Naive B cell (primary cell): ENCODE measurements around the gene SCAF4. TPM values are rescaled to one million over a fixed set of nuclear protein-coding genes. Genes with fewer than 3 reads are reported as not detected.
"Not testable (repeated sequence)": the region's sequence is repeated elsewhere in the genome, so short reads cannot be mapped to it uniquely, and the experiment has no call there.

ENCODE experiments used
- ATAC-seq, 2 donors: fragments of 150-1000 bp; cut with Tn5 transposase; 2 replicates each; pipeline ENCODE4 v1.10.0; 2021; ENCODE audit warnings: low read depth in 2 of 2, mild to moderate bottlenecking in 2 of 2, moderate library complexity in 2 of 2
- DNase-seq: peaks from one replicate; pipeline ENCODE4 v3.0.0; 2022
- H3K27ac Mint-ChIP-seq, 6 donors: one replicate each; pipeline ENCODE4 v1.8.0; 2020 to 2022; ENCODE audit warnings: mild to moderate bottlenecking in 6 of 6, mixed read lengths in 6 of 6, moderate library complexity in 5 of 6, inconsistent platforms in 2 of 6
- H3K27me3 Mint-ChIP-seq, 3 donors: one replicate each; pipeline ENCODE4 v1.8.0; 2021 to 2022; ENCODE audit warnings: mixed read lengths in 3 of 3, mild to moderate bottlenecking in 1 of 3
- H3K36me3 Mint-ChIP-seq, 2 donors: one replicate each; pipeline ENCODE4 v1.8.0; 2020 to 2022; ENCODE audit warnings: mixed read lengths in 2 of 2, inconsistent platforms in 1 of 2, mild to moderate bottlenecking in 1 of 2
- H3K4me1 Mint-ChIP-seq, 3 donors: one replicate each; pipeline ENCODE4 v1.8.0; 2020 to 2022; ENCODE audit warnings: mixed read lengths in 3 of 3, inconsistent platforms in 1 of 3, mild to moderate bottlenecking in 1 of 3, moderate library complexity in 1 of 3
- H3K4me3 Mint-ChIP-seq, 8 donors: one replicate each; pipeline ENCODE4 v1.8.0; 2020 to 2022; ENCODE audit warnings: mild to moderate bottlenecking in 8 of 8, mixed read lengths in 8 of 8, moderate library complexity in 8 of 8, inconsistent platforms in 2 of 8
- H3K9me3 Mint-ChIP-seq, 7 donors: one replicate each; pipeline ENCODE4 v1.8.0; 2020 to 2022; ENCODE audit warnings: mixed read lengths in 7 of 7, mild to moderate bottlenecking in 5 of 7, inconsistent platforms in 2 of 7, moderate library complexity in 1 of 7
- polyA plus RNA-seq, 6 donors: library from polyadenylated mRNA; unstranded; fragments of 300-500 nt; fragmentation: Illumina TruSeq; gene quantifications; one replicate each; pipeline ENCODE4 v1.2.3, GENCODE V29; 2021; ENCODE audit warnings: low read depth in 6 of 6

SCAF4 gene
- polyA plus RNA-seq, 6 donors from 2014 or later, result 25.1 to 66.0 (median 34.8) TPM

GRCh38 chr21:31659536-31660258, 72.2 kb downstream of the SCAF4 start, which contains the start of gene SOD1:
Gene SOD1, plus strand, starts transcription at chr21:31659693. Its CDS starts 77 bp downstream, at chr21:31659770.
- ATAC-seq (peak; percentile 95), DNase-seq (peak; percentile 95)
- Mint-ChIP-seq H3K4me1 (peaks cover 38 to 64% (median 54%) of the 10 kb centered on the region in 3 donors), H3K9me3 (no peaks in the 10 kb centered on the region), H3K4me3 (peak within 1 kb of the TSS; percentile 94 to 100 (median 99)), H3K36me3 (peaks cover 6 to 8% of the 10 kb centered on the region in 2 donors), H3K27ac (peak within 1 kb of the TSS; percentile 95 to 99 (median 98)), H3K27me3 (no peaks in the 10 kb centered on the region)

- peak; percentile 29 to 31 for ATAC-seq
Observed at GRCh38 chr21:31659286-31659535, 72.7 kb downstream of the SCAF4 start.

DNA sequence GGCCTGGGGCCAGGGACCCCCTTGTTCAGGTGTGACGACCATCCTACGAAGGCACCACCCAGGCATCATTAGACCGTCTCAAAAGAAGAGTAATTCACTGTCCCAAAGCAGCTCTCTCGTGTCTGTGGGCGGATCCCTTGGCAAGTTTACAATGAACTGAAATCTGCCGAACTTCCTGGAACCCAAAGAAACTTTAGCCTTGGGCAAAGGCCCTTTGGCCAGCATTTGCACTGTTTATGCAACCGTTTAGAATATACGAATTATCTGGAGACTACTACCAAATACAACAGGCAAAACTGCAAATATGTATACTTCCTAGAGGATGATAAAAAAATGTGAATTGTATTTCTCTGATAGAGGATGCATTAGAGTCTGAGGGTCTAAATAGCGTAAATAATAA, 73.9 kb downstream of the SCAF4 start:
- ATAC-seq (no peak), DNase-seq (no peak)
- peak overlapping the region in 1 of 6 donors; percentile 34 for H3K27ac Mint-ChIP-seq
- H3K4me1 Mint-ChIP-seq, result peaks cover 31 to 52% (median 46%) of the 10 kb centered on the region in 3 donors
- H3K9me3 Mint-ChIP-seq, result no peaks in the 10 kb centered on the region
- H3K36me3 Mint-ChIP-seq, result peaks cover 0 to 4% of the 10 kb centered on the region in 2 donors
- H3K4me3 Mint-ChIP-seq, result peak overlapping the region in 3 of 8 donors; percentile 23 to 94 (median 37)
- H3K27me3 Mint-ChIP-seq, result no peaks in the 10 kb centered on the region

More at GRCh38 chr21:31659286-31659535, 72.7 kb downstream of the SCAF4 start:
- peak overlapping the region in 5 of 6 donors; percentile 46 to 99 (median 98) for H3K27ac Mint-ChIP-seq
- H3K9me3 Mint-ChIP-seq, result no peaks in the 10 kb centered on the region
- H3K36me3 Mint-ChIP-seq, result peaks cover 2 to 6% of the 10 kb centered on the region in 2 donors
- no peaks in the 10 kb centered on the region for H3K27me3 Mint-ChIP-seq
- no peak for DNase-seq
- peaks cover 33 to 63% (median 49%) of the 10 kb centered on the region in 3 donors for H3K4me1 Mint-ChIP-seq
- H3K4me3 Mint-ChIP-seq, result peak overlapping the region; percentile 94 to 100 (median 99)

DNA sequence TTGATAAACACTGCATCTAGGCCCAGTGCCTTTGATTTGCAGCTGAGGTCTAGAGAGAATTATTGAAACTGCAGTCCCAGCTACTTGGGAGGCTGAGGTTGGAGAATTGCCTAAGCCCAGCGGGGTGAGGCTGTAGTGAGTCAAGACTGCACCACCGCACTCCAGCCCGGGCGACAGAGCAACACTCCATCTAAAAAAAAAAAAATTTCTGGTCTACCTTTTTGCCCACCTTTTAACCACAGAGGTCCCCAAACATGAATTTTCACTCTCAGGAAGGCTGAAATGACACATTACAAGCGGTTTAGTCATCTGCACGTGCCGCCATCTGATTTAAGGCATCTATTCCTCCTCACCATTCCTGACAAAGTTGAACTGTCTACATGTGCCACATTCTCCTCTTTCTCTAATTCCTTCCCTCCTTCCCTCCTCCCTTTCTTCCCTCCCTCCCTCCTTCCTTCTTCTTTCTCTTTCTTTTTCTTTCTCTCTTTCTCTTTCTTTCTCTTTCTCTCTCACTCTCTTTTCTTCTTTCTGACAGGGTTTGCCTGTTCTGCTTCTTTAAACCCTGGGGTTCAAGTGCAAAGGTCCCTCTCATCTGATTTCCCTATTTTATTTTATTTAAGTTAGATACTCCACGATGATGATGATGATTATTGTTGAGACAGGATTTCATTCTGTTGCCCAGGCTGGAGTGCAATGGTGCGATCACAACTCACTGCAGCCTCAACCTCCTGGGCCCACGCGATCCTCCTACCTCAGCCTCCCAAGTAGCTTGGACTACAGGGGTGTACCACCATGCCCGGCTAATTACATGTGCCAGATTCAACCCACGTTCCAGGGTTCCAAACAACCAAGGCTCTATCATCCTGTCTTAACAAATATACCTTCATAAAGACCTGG, 75.5 kb downstream of the SCAF4 start:
- peak overlapping the region in 3 of 8 donors; percentile 10 to 21 (median 11) for H3K4me3 Mint-ChIP-seq

DNA sequence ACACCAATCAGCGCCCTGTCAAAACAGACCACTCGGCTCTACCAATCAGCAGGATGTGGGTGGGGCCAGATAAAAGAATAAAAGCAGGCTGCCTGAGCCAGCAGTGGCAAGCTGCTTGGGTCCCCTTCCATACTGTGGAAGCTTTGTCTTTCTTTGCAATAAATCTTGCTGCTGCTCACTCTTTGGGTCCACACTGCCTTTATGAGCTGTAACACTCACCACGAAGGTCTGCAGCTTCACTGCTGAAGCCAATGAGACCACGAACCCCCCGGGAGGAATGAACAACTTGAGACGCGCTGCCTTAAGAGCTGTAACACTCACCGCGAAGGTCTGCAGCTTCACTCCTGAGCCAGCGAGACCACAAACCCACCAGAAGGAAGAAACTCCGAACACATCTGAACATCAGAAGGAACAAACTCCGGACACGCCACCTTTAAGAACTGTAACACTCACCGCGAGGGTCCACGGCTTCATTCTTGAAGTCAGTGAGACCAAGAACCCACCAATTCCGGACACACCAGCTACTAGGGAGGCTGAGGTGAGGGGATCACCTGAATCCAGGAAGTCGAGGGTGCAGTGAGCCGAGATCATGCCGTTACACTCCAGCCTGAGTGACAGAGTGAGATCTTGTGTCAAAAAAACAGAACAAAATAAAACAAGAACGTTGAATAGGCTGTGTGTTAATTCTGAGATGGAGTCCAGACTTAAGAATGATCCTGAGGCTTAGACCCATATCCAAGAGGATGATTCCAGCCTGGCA, 76.9 kb downstream of the SCAF4 start:
- DNase-seq, H3K27me3 Mint-ChIP-seq, H3K9me3 Mint-ChIP-seq, ATAC-seq, H3K36me3 Mint-ChIP-seq: not testable (repeated sequence)
- H3K4me1 Mint-ChIP-seq, result peaks cover 22 to 24% (median 24%) of the 10 kb centered on the region in 3 donors
- H3K4me3 Mint-ChIP-seq, result peak overlapping the region; percentile 72 to 92 (median 86)
- peak overlapping the region in 4 of 6 donors; percentile 6 to 71 (median 40) for H3K27ac Mint-ChIP-seq

More for the DNA sequence above, 75.5 kb downstream of the SCAF4 start:
- H3K27me3 Mint-ChIP-seq, result no peaks in the 10 kb centered on the region
- no peak for ATAC-seq
- peaks cover 0 to 4% of the 10 kb centered on the region in 2 donors for H3K36me3 Mint-ChIP-seq
- peak overlapping the region in 3 of 6 donors; percentile 0 to 60 (median 49) for H3K27ac Mint-ChIP-seq
- DNase-seq, result no peak
- no peaks in the 10 kb centered on the region for H3K9me3 Mint-ChIP-seq
- peaks cover 28 to 37% (median 37%) of the 10 kb centered on the region in 3 donors for H3K4me1 Mint-ChIP-seq

GRCh38 chr21:31654340-31654739, 77.6 kb downstream of the SCAF4 start:
- Mint-ChIP-seq H3K27me3 (no peaks in the 10 kb centered on the region), H3K4me1 (peaks cover 18 to 24% (median 21%) of the 10 kb centered on the region in 3 donors), H3K4me3 (peak overlapping the region in 3 of 8 donors; percentile 75 to 92 (median 89)), H3K9me3 (peaks cover 0 to 3% (median 0%) of the 10 kb centered on the region in 7 donors), H3K27ac (no peak overlapping the region), H3K36me3 (no peaks in the 10 kb centered on the region)
- ATAC-seq (no peak), DNase-seq (no peak)

GRCh38 chr21:31651491-31651890, 80.4 kb downstream of the SCAF4 start:
- H3K36me3 Mint-ChIP-seq, H3K9me3 Mint-ChIP-seq, DNase-seq, H3K27me3 Mint-ChIP-seq, H3K27ac Mint-ChIP-seq, H3K4me3 Mint-ChIP-seq, ATAC-seq: not testable (repeated sequence)
- H3K4me1 Mint-ChIP-seq, result peaks cover 12 to 28% (median 17%) of the 10 kb centered on the region in 3 donors

DNA sequence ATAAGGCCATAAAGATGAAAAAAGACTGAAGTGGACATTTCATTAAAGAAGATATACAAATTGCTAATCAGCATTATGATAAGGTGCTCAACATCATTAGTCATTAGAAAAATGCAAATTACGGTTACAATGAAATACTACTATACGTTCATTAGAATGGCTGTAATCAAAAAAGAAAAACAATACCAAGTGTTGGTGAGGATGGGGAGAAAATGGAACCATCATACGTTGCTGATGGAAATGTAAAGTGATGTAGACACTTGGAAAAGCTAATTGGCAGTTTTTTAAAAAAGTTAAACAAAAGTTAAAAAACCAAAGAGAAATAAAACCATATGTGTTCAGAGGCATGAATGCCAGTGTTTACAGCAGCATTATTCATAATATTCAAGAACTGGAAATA, 81.0 kb downstream of the SCAF4 start:
- H3K36me3 Mint-ChIP-seq, result no peaks in the 10 kb centered on the region
- ATAC-seq (no peak), DNase-seq (no peak)
- H3K4me3 Mint-ChIP-seq, result no peak overlapping the region
- H3K4me1 Mint-ChIP-seq, result peaks cover 12 to 25% (median 17%) of the 10 kb centered on the region in 3 donors
- peaks cover 0 to 3% (median 0%) of the 10 kb centered on the region in 7 donors for H3K9me3 Mint-ChIP-seq
- no peaks in the 10 kb centered on the region for H3K27me3 Mint-ChIP-seq
- H3K27ac Mint-ChIP-seq, result no peak overlapping the region

DNA sequence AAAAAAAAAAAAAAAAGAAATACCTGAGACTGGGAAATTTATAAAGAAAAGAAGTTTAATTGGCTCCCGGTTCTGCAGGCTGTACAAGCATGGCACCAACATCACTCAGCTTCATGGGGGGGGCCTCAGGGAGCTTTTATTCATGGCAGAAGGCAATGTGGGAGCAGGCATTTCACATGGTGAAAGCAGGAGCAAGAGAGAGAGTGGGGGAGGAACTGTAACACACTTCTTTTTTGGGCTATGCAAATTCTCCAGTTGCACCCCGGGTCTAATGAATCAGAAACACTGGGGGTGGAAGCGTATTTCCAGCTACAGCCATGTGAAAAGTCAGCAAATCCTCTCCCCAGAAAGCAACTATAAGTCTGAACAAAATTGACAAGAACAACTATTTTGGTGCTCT, 84.3 kb downstream of the SCAF4 start:
- Mint-ChIP-seq H3K36me3 (peaks cover 0 to 5% of the 10 kb centered on the region in 2 donors), H3K4me3 (peak overlapping the region in 2 of 8 donors; percentile 43 to 77), H3K27ac (peak overlapping the region in 1 of 6 donors; percentile 87), H3K9me3 (peaks cover 0 to 3% (median 0%) of the 10 kb centered on the region in 7 donors), H3K27me3 (no peaks in the 10 kb centered on the region), H3K4me1 (peaks cover 0 to 10% (median 6%) of the 10 kb centered on the region in 3 donors)
- DNase-seq (no peak), ATAC-seq (no peak)

DNA sequence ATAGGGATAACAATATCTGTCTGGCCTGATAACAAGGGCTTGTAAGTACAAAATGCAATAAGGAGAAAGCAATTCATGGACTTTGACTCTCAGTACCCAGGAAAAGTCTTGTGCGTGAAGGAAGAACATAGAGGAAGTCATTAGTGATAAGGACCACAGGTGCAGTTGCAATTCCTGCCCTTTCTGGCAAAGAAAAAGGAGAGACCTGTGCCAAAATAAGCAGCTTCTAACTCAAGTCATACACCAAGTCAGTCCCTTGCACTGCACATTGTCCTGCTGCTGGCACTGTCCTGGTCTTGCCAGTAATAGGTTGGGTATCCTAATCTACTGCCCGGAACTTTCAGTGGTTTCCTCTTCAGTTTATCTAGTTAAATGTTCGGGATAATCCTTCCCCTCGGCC, 87.3 kb downstream of the SCAF4 start:
- H3K27me3 Mint-ChIP-seq, result peaks cover 2 to 18% (median 4%) of the 10 kb centered on the region in 3 donors
- H3K4me3 Mint-ChIP-seq, result no peak overlapping the region

GRCh38 chr21:31641416-31641922, 90.4 kb downstream of the SCAF4 start:
- peak overlapping the region in 1 of 8 donors; percentile 68 for H3K4me3 Mint-ChIP-seq
- peak overlapping the region in 1 of 6 donors; percentile 61 for H3K27ac Mint-ChIP-seq
- peaks cover 5 to 8% of the 10 kb centered on the region in 2 donors for H3K36me3 Mint-ChIP-seq
- H3K4me1 Mint-ChIP-seq, result peaks cover 0 to 3% (median 0%) of the 10 kb centered on the region in 3 donors
- no peak for ATAC-seq
- H3K9me3 Mint-ChIP-seq, result peaks cover 5 to 19% (median 12%) of the 10 kb centered on the region in 7 donors
- peaks cover 4 to 21% (median 8%) of the 10 kb centered on the region in 3 donors for H3K27me3 Mint-ChIP-seq
- no peak for DNase-seq

More for the DNA sequence above, 87.3 kb downstream of the SCAF4 start:
- Mint-ChIP-seq H3K4me1 (peaks cover 0 to 10% (median 6%) of the 10 kb centered on the region in 3 donors), H3K9me3 (peaks cover 0 to 8% (median under 1%) of the 10 kb centered on the region in 7 donors), H3K36me3 (peaks cover 0 to 5% of the 10 kb centered on the region in 2 donors), H3K27ac (no peak overlapping the region)
- ATAC-seq (no peak), DNase-seq (no peak)

- Mint-ChIP-seq H3K36me3 (peaks cover 6 to 8% of the 10 kb centered on the region in 2 donors), H3K4me3 (no peak overlapping the region), H3K4me1 (no peaks in the 10 kb centered on the region), H3K27ac (no peak overlapping the region), H3K27me3 (peaks cover 4 to 20% (median 8%) of the 10 kb centered on the region in 3 donors), H3K9me3 (peaks cover 9 to 19% (median 14%) of the 10 kb centered on the region in 7 donors)
- ATAC-seq (no peak), DNase-seq (no peak)
Observed at GRCh38 chr21:31636874-31637273, 95.0 kb downstream of the SCAF4 start.
